SU-DHL-6 (cell line): ENCODE results near the gene DIAPH3.
"Not testable (repeated sequence)": the region's sequence is repeated elsewhere in the genome, so short reads cannot be mapped to it uniquely, and the experiment has no call there.

Experiments used
- H2AFZ ChIP-seq: fragments of 200-600 bp; sonication (generic); 2 replicates; pipeline ENCODE4 v1.6.1; 2014; ENCODE audit warnings: low read depth, mild to moderate bottlenecking, moderate library complexity, mixed read lengths, antibody characterized with exemption, low read length; ENCODE audit not compliant: severe bottlenecking
- H3F3A ChIP-seq: fragments of 200-600 bp; shearing (Covaris generic); 2 replicates; pipeline ENCODE4 v1.6.0; 2016; ENCODE audit warnings: antibody characterized with exemption, mild to moderate bottlenecking; ENCODE audit not compliant: insufficient read depth
- H3K27ac ChIP-seq: fragments of 200-600 bp; sonication (generic); 2 replicates; pipeline ENCODE4 v1.5.1; 2016; ENCODE audit warnings: low read depth, mild to moderate bottlenecking, low read length, moderate library complexity, mixed read lengths
- H3K27me3 ChIP-seq: fragments of 200-600 bp; sonication (generic), shearing (Covaris generic); 2 replicates; pipeline ENCODE4 v1.6.0; 2014; ENCODE audit warnings: mild to moderate bottlenecking, low read length
- H3K36me3 ChIP-seq: fragments of 200-600 bp; sonication (generic); 2 replicates; pipeline ENCODE4 v1.6.1; 2014; ENCODE audit warnings: mild to moderate bottlenecking, low read length, mixed read lengths
- H3K4me2 ChIP-seq: fragments of 300-600, 200-600 bp; shearing (Covaris generic), sonication (generic); 2 replicates; pipeline ENCODE4 v1.6.0; 2014; ENCODE audit warnings: low read length, low read depth, mild to moderate bottlenecking; ENCODE audit not compliant: poor library complexity, severe bottlenecking
- H3K4me3 ChIP-seq: fragments of 200-600 bp; sonication (generic); 2 replicates; pipeline ENCODE4 v1.5.1; 2014; ENCODE audit warnings: antibody characterized with exemption, low read length, mild to moderate bottlenecking, mixed read lengths; ENCODE audit not compliant: insufficient read depth, poor library complexity, severe bottlenecking
- H3K79me2 ChIP-seq: fragments of 200-600 bp; sonication (generic); 2 replicates; pipeline ENCODE4 v1.6.1; 2014; ENCODE audit warnings: mild to moderate bottlenecking, low read length, moderate library complexity; ENCODE audit not compliant: insufficient read depth
- H3K9ac ChIP-seq: fragments of 200-600 bp; sonication (generic); 2 replicates; pipeline ENCODE4 v1.7.0; 2014; ENCODE audit warnings: mild to moderate bottlenecking, low read length
- H3K9me2 ChIP-seq: fragments of 200-600 bp; sonication (generic); replicated peaks from 2 replicates; pipeline ENCODE4 v1.6.1; 2014; ENCODE audit warnings: low read length; ENCODE audit not compliant: insufficient read depth
- H3K9me3 ChIP-seq: fragments of 200-600 bp; sonication (generic); 2 replicates; pipeline ENCODE4 v1.6.1; 2014; ENCODE audit warnings: low read length, mixed read lengths; ENCODE audit not compliant: insufficient read depth
- H4K20me1 ChIP-seq: fragments of 200-600 bp; sonication (generic); 2 replicates; pipeline ENCODE4 v1.6.1; 2014; ENCODE audit warnings: low read depth, mild to moderate bottlenecking, antibody characterized with exemption, low read length, moderate library complexity, mixed read lengths
- CTCF ChIP-seq: fragments of 200-600 bp; sonication (generic); IDR thresholded peaks from one replicate; pipeline ENCODE4 v1.5.1; 2017; ENCODE audit warnings: antibody characterized with exemption, mild to moderate bottlenecking, low read length, moderate library complexity; ENCODE audit not compliant: insufficient read depth, poor library complexity, severe bottlenecking
- EZH2phosphoT487 ChIP-seq: fragments of 200-600 bp; sonication (generic), shearing (Covaris generic); conservative IDR thresholded peaks from 2 replicates; pipeline ENCODE4 v1.6.1; 2018; ENCODE audit warnings: mild to moderate bottlenecking, antibody characterized with exemption, low read length, moderate library complexity, mixed read lengths

Gene DIAPH3

DNA sequence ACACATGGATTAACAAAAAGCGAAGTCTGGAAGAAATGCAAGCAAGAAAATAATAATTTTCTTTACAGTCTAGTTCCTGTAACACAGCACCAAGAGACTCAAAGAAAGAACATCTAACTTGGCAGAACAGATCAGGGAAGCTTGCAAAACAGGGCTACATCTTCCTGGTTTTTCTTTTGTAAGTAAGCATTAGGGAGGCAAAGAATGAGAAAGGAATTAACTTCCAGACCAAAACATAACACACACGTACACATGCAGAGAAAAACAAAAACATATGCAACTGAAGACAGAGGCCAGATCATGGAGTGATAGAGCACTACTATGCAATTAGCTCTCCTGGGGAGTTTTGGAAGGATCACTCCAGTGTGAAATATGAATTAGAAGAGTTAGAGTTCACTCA lies 120.5 kb downstream of the DIAPH3 start:
- Histone ChIP-seq H3K9me2 (no peaks in the 10 kb centered on the region), H3K9me3 (no peaks in the 10 kb centered on the region), H3K9ac (no peak overlapping the region), H3K79me2 (no peaks in the 10 kb centered on the region), H4K20me1 (no peaks in the 10 kb centered on the region), H3F3A (no peaks in the 10 kb centered on the region), H2AFZ (no peak overlapping the region), H3K27me3 (no peaks in the 10 kb centered on the region), H3K4me3 (no peak overlapping the region), H3K27ac (no peak overlapping the region), H3K4me2 (no peak overlapping the region), H3K36me3 (peaks cover 7% of the 10 kb centered on the region; the same call in 1 of the 2 replicates)
- TF ChIP-seq CTCF: no peak

DNA sequence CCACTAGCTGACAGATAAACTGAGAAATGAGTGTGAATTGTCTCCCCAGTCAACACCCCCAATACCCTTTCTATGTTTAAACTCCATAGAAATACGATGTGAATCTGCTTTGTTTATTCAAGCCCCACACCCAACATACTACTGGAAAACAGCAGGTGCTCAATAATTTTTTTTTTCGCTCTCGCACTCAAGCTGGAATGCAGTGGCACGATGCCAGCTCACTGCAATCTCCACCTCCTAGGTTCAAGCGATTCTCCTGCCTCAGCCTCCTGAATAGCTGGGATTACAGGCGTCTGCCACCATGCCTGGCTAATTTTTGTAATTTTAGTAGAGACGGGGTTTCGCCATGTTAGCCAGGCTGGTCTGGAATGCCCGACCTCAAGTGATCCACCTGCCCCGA lies 123.1 kb downstream of the DIAPH3 start:
- H3K79me2 ChIP-seq, H3K27me3 ChIP-seq, H3F3A ChIP-seq, H4K20me1 ChIP-seq, H3K4me2 ChIP-seq, H3K4me3 ChIP-seq, H3K27ac ChIP-seq, H3K9ac ChIP-seq, H3K9me2 ChIP-seq, H2AFZ ChIP-seq, H3K9me3 ChIP-seq: not testable (repeated sequence)
- peaks cover 11% of the 10 kb centered on the region; the same call in 1 of the 2 replicates for H3K36me3 ChIP-seq

- Histone ChIP-seq H3K27me3 (no peaks in the 10 kb centered on the region), H3K9ac (no peak overlapping the region), H3F3A (no peaks in the 10 kb centered on the region), H3K27ac (no peak overlapping the region), H3K4me3 (no peak overlapping the region), H3K4me2 (no peak overlapping the region), H3K9me2 (no peaks in the 10 kb centered on the region), H3K36me3 (peaks cover 8% of the 10 kb centered on the region; the same call in 1 of the 2 replicates), H2AFZ (no peak overlapping the region), H3K9me3 (no peaks in the 10 kb centered on the region), H3K79me2 (no peaks in the 10 kb centered on the region), H4K20me1 (no peaks in the 10 kb centered on the region)
- no peak for TF ChIP-seq CTCF
- TF ChIP-seq EZH2phosphoT487: no peak
These were observed 127.9 kb downstream of the DIAPH3 start for GRCh38 chr13:60035874-60036273.

DNA sequence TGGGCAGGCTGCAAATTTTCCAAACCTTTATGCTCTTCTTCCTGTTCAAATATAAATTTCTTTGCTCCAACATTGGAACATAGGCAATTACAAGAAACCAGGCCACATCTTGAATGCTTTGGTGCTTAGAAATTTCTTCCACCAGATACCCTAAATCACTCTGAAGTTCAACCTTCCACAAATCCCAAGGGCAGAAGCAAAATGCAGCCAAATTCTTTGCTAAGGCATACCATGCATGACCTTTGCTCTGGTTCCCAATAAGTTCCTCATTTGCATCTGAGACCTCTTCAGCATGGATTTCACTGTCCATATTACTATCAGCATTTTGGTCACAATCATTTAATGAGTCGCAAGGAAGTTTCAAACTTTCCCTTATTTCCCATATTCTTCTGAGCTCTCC lies 130.9 kb downstream of the DIAPH3 start:
- no peak overlapping the region for H2AFZ ChIP-seq
- H3K9me3 ChIP-seq: no peaks in the 10 kb centered on the region
- no peaks in the 10 kb centered on the region for H3K9me2 ChIP-seq
- H3F3A ChIP-seq: no peaks in the 10 kb centered on the region
- H3K36me3 ChIP-seq: peaks cover 8% of the 10 kb centered on the region; the same call in 1 of the 2 replicates
- H3K27ac ChIP-seq: no peak overlapping the region
- no peak for TF ChIP-seq CTCF
- TF ChIP-seq EZH2phosphoT487: no peak
- H3K4me3 ChIP-seq: no peak overlapping the region
- no peak overlapping the region for H3K9ac ChIP-seq
- no peaks in the 10 kb centered on the region for H3K79me2 ChIP-seq
- no peaks in the 10 kb centered on the region for H4K20me1 ChIP-seq
- H3K27me3 ChIP-seq: no peaks in the 10 kb centered on the region
- no peak overlapping the region for H3K4me2 ChIP-seq
